GM13976 (cell line): ENCODE results near the gene NKAIN2.

Source experiments
- DNase-seq: peaks from one replicate; pipeline ENCODE4 v3.0.0; 2012; ENCODE audit warnings: low spot score
- CTCF ChIP-seq: IDR thresholded peaks from 2 replicates; pipeline ENCODE4 v1.5.1; 2012; ENCODE audit warnings: borderline replicate concordance, mild to moderate bottlenecking; ENCODE audit not compliant: insufficient read depth; ENCODE audit errors: extremely low read depth, missing control alignments, control extremely low read depth
- in situ Hi-C: fragments of 300-500 bp; cut with MboI; formaldehyde crosslinking; loops from one replicate; pipeline ENCODE4 v1.12.0; 2022; ENCODE audit warnings: low sequenced_read_pairs, mixed read lengths, inconsistent platforms; ENCODE audit not compliant: unreplicated experiment

The NKAIN2 gene

GRCh38 chr6:124669713-124670480 is 866.2 kb downstream of the NKAIN2 start:
- DNase-seq = no peak
- TF ChIP-seq CTCF = no peak
- in situ Hi-C loops = no loop called here

GRCh38 chr6:124670801-124671200 is 867.1 kb downstream of the NKAIN2 start:
- TF ChIP-seq CTCF = no peak
- in situ Hi-C loops = no loop called here
- no peak for DNase-seq

- DNase-seq = no peak
- in situ Hi-C loops = no loop called here
- TF ChIP-seq CTCF = no peak
These were observed 867.7 kb downstream of the NKAIN2 start for GRCh38 chr6:124671324-124671723.

GRCh38 chr6:124674042-124674441 is 870.4 kb downstream of the NKAIN2 start:
- in situ Hi-C loops = no loop called here
- no peak for TF ChIP-seq CTCF
- DNase-seq = no peak

- in situ Hi-C loops = no loop called here
- no peak for DNase-seq
- no peak for TF ChIP-seq CTCF
These were observed 872.4 kb downstream of the NKAIN2 start for GRCh38 chr6:124676033-124676432.

GRCh38 chr6:124677874-124678273 is 874.2 kb downstream of the NKAIN2 start:
- in situ Hi-C loops = no loop called here
- DNase-seq = no peak
- TF ChIP-seq CTCF = no peak
